GM12872 (cell line): ENCODE measurements around the gene KSR2.
A peak's percentile ranks its signal among the peaks of the same experiment; 100 is the strongest.

Experiments used
- CTCF ChIP-seq: IDR thresholded peaks from 3 replicates; pipeline ENCODE4 v1.5.1; 2011; ENCODE audit warnings: low read depth, mild to moderate bottlenecking, low read length, moderate library complexity; ENCODE audit not compliant: insufficient read depth

Gene KSR2

GRCh38 chr12:117590999-117591398, 377.8 kb downstream of the KSR2 start:
- no peak for TF ChIP-seq CTCF

- TF ChIP-seq CTCF: no peak
These were observed 378.4 kb downstream of the KSR2 start for GRCh38 chr12:117590386-117590785.

- no peak for TF ChIP-seq CTCF
These were observed 379.8 kb downstream of the KSR2 start for GRCh38 chr12:117589021-117589420.

- peak; percentile 97 for TF ChIP-seq CTCF
These were observed 381.0 kb downstream of the KSR2 start for GRCh38 chr12:117587631-117588287.

GRCh38 chr12:117583677-117584225, 385.0 kb downstream of the KSR2 start:
- no peak for TF ChIP-seq CTCF

GRCh38 chr12:117583092-117583491, 385.7 kb downstream of the KSR2 start:
- TF ChIP-seq CTCF: no peak

- TF ChIP-seq CTCF: no peak
These were observed 386.5 kb downstream of the KSR2 start for GRCh38 chr12:117582135-117582784.
